ENCODE results near the gene AKIRIN2.

Gene AKIRIN2

GRCh38 chr6:87738744-87739143, 36.7 kb upstream of the AKIRIN2 start:
- no peak overlapping the region for H3K4me3 ChIP-seq (ENCODE audit: control insufficient read depth, low read depth, low read length)
- TF ChIP-seq, protein P1, sequence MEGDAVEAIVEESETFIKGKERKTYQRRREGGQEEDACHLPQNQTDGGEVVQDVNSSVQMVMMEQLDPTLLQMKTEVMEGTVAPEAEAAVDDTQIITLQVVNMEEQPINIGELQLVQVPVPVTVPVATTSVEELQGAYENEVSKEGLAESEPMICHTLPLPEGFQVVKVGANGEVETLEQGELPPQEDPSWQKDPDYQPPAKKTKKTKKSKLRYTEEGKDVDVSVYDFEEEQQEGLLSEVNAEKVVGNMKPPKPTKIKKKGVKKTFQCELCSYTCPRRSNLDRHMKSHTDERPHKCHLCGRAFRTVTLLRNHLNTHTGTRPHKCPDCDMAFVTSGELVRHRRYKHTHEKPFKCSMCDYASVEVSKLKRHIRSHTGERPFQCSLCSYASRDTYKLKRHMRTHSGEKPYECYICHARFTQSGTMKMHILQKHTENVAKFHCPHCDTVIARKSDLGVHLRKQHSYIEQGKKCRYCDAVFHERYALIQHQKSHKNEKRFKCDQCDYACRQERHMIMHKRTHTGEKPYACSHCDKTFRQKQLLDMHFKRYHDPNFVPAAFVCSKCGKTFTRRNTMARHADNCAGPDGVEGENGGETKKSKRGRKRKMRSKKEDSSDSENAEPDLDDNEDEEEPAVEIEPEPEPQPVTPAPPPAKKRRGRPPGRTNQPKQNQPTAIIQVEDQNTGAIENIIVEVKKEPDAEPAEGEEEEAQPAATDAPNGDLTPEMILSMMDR (conservative IDR thresholded peaks at IDR 0.05; ENCODE audit: control insufficient read depth, insufficient read depth, low read depth, low read length) = no peak
- DNase-seq (ENCODE audit: low read depth) = no peak

DNA sequence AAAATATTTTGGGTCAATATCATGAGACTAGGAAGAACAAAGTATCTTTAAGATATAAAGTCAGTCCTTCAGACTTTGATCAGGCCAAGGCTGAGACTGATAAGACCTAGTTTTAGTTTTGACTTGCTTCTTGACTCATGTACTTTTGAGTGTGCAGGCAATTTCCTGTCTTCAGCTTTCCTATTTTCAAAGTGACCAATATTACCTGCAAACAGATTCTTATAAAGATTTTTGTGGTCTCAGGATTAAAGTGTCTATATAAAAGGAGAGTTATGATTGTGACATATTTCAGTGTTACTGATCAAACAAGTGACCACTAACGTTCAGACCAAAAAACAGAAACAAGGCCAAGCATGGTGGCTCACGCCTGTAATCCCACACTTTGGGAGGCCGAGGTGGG, 36.0 kb upstream of the AKIRIN2 start:
- DNase-seq (ENCODE audit: low read depth) = no peak
- no peak overlapping the region for H3K4me3 ChIP-seq (ENCODE audit: control insufficient read depth, low read depth, low read length)
- TF ChIP-seq, protein P1 (conservative IDR thresholded peaks at IDR 0.05; ENCODE audit: control insufficient read depth, insufficient read depth, low read depth, low read length) = no peak

DNA sequence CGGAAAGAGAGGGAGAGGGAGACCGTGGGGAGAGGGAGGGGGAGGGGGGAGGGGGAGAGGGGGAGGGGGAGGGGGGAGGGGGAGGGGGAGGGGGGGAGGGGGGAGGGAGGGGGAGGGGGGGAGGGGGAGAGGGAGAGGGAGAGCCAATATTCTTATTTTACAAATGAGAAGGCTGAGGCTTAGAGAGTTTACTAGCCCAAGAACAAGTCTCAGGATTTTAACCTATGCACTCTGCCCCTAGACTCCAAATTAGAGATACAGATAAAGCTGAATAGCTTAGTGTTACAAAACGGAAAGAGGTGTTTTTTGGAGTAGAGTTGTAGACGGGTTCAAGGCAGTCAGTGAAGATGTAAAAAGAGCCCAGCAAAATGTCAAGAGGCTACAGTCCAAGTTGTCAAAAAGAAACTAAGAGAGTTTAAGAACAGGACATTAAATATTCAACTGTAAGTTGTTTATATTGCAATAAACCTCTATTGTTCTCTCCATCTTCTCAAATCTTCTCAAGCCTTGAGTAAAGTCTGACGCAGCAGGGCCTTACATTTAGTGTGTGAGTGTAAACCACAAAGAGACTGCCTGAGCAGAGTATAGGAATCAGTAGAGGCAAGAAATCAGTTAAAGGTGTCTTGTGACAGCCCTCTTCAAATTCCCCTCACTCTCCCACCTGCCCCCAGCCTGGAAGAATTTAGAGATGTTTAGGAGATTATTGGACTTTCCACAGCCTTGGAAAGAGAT, 34.9 kb upstream of the AKIRIN2 start:
- DNase-seq (ENCODE audit: low read depth) = no peak
- no peak overlapping the region for H3K4me3 ChIP-seq (ENCODE audit: control insufficient read depth, low read depth, low read length)
- TF ChIP-seq, protein P1 (conservative IDR thresholded peaks at IDR 0.05; ENCODE audit: control insufficient read depth, insufficient read depth, low read depth, low read length) = no peak

GRCh38 chr6:87731818-87732661, 30.0 kb upstream of the AKIRIN2 start:
- no peak overlapping the region for H3K4me3 ChIP-seq (ENCODE audit: control insufficient read depth, low read depth, low read length)
- DNase-seq (ENCODE audit: low read depth) = peak; percentile 94
- TF ChIP-seq, protein P1 (conservative IDR thresholded peaks at IDR 0.05; ENCODE audit: control insufficient read depth, insufficient read depth, low read depth, low read length) = no peak

- TF ChIP-seq, protein P1 (conservative IDR thresholded peaks at IDR 0.05; ENCODE audit: control insufficient read depth, insufficient read depth, low read depth, low read length) = no peak
- H3K4me3 ChIP-seq (ENCODE audit: control insufficient read depth, low read depth, low read length) = no peak overlapping the region
- DNase-seq (ENCODE audit: low read depth) = no peak
These were observed 29.0 kb upstream of the AKIRIN2 start for GRCh38 chr6:87731080-87731479.

DNA sequence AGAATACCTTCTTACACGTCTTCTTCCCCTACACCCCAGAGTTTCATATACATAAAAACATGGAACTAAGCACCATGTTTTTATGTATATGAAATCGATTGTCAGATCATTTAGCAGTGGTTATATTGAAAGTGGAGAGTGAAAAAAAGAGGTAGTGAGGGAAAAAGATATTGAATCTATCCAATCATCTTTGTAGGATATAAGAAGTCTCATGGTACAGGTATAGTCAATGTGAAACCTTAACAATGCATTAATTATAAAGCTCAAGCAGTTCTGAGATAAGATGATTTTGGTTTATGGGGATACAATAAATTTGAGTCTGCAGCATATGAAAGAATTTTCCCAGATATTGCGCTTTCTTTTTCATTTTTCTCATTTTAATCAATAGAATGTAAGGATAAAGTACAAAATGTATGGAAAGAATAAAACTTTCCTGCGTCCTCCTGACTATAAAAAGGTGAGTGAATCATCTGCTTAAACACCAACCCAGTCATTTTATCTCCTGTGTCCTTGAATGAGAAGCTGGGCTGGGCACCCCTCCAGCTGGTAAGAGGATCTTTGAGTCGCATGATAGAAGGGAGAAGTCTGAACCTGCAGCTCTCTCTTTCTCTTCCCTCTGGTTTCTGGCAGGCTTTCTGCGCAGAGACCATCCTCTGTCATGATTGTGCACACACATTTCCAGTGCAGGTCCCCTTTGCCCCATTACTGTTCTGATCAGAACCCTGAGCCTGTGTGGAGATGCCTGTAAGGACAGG, 28.1 kb upstream of the AKIRIN2 start:
- DNase-seq (ENCODE audit: low read depth) = peak; percentile 10
- TF ChIP-seq, protein P1 (conservative IDR thresholded peaks at IDR 0.05; ENCODE audit: control insufficient read depth, insufficient read depth, low read depth, low read length) = no peak
- no peak overlapping the region for H3K4me3 ChIP-seq (ENCODE audit: control insufficient read depth, low read depth, low read length)
